MCF 10A (cell line): ENCODE measurements around the gene CNTNAP2. TPM values are rescaled to one million over a fixed set of nuclear protein-coding genes. Genes with fewer than 3 reads are reported as not detected.

ENCODE experiments used
- BruUV-seq: library from RNA; stranded (reverse); fragments of 400-500 nt; replicated peaks from 2 replicates; lab custom pipeline; 2021; lab: Mats Ljungman, UMichigan
- CTCF ChIA-PET: fragments of 300-600 bp; sonication (Branson Sonifier 250); formaldehyde crosslinking; extraction: SDS; loops from one replicate; lab custom pipeline; 2021; ENCODE audit warnings: antibody characterized with exemption, inconsistent platforms; lab: Yijun Ruan, JAX
- POLR2A ChIA-PET: fragments of 300-600, 350-650 bp; sonication (Branson Sonifier 250); formaldehyde crosslinking; extraction: SDS; loops from one replicate; lab custom pipeline; 2020; ENCODE audit warnings: antibody characterized with exemption, inconsistent platforms; lab: Yijun Ruan, JAX
- DNase-seq: peaks from one replicate; pipeline ENCODE4 v3.0.0-alpha.2; 2018; ENCODE audit not compliant: unreplicated experiment
- H3K27ac Mint-ChIP-seq: one replicate; pipeline ENCODE4 v1.8.0; 2022; ENCODE audit warnings: mild to moderate bottlenecking, low read depth, mixed read lengths; ENCODE audit not compliant: unreplicated experiment
- H3K27me3 Mint-ChIP-seq: one replicate; pipeline ENCODE4 v1.8.0; 2022; ENCODE audit warnings: mixed read lengths; ENCODE audit not compliant: insufficient read depth, unreplicated experiment
- H3K36me3 Mint-ChIP-seq: one replicate; pipeline ENCODE4 v1.8.0; 2022; ENCODE audit warnings: mild to moderate bottlenecking, moderate library complexity, mixed read lengths; ENCODE audit not compliant: insufficient read depth, unreplicated experiment
- H3K4me1 Mint-ChIP-seq: one replicate; pipeline ENCODE4 v1.8.0; 2022; ENCODE audit warnings: mixed read lengths; ENCODE audit not compliant: insufficient read depth, unreplicated experiment
- H3K4me3 Mint-ChIP-seq: one replicate; pipeline ENCODE4 v1.8.0; 2022; ENCODE audit warnings: mild to moderate bottlenecking, moderate library complexity, mixed read lengths; ENCODE audit not compliant: unreplicated experiment
- H3K9me3 Mint-ChIP-seq: one replicate; pipeline ENCODE4 v1.8.0; 2022; ENCODE audit warnings: mixed read lengths; ENCODE audit not compliant: unreplicated experiment
- CTCF ChIP-seq: fragments of 200-600 bp; IDR thresholded peaks from one replicate; pipeline ENCODE4 v1.8.0; 2022; ENCODE audit warnings: antibody characterized with exemption, mild to moderate bottlenecking; ENCODE audit not compliant: unreplicated experiment
- intact Hi-C: fragments of 100-400 bp; cut with micrococcal nuclease; formaldehyde crosslinking; loops from 2 replicates; pipeline ENCODE4 v1.14.1; 2022
- total RNA-seq: library from RNA; stranded (reverse); gene quantifications from 2 replicates; pipeline ENCODE4 v1.2.3, GENCODE V29; 2022

Gene CNTNAP2
- total RNA-seq, 1 experiment from 2014 or later, result 1.1 TPM

- H3K9me3 Mint-ChIP-seq, result peaks cover 7% of the 10 kb centered on the region
- TF ChIP-seq CTCF, result no peak
- no peaks in the 10 kb centered on the region for H3K36me3 Mint-ChIP-seq
- H3K27me3 Mint-ChIP-seq, result peaks cover 16% of the 10 kb centered on the region
- no peaks in the 10 kb centered on the region for H3K4me1 Mint-ChIP-seq
- ChIA-PET POLR2A (no interaction called here), CTCF (no interaction called here)
- no TSS peak for BruUV-seq
- no peak overlapping the region for H3K4me3 Mint-ChIP-seq
- intact Hi-C loops, result no loop called here
- H3K27ac Mint-ChIP-seq, result no peak overlapping the region
- DNase-seq, result no peak
Measured at GRCh38 chr7:147708871-147709270, 1592.3 kb downstream of the CNTNAP2 start.

DNA sequence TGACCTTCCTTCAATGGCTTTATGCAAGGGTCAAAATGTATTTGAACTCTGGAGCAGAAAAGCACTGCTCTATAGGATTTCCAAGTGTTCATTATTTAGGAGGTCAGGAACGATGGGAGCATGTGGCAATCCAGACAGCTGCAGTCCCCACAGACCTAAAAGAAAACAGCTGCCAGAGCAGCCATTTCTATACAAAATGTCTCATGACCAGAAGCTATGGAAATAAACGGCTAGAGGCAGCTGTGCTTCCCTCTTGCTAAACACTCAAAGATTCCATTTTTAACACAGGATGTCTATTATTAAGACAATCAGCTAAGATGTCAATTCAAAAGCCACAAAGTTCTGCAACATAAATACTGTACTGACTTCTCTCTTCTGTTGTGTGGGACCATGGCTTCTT, 1594.8 kb downstream of the CNTNAP2 start:
- no peak for TF ChIP-seq CTCF
- Mint-ChIP-seq H3K4me3 (no peak overlapping the region), H3K27me3 (no peaks in the 10 kb centered on the region), H3K36me3 (no peaks in the 10 kb centered on the region), H3K4me1 (no peaks in the 10 kb centered on the region), H3K9me3 (peaks cover 7% of the 10 kb centered on the region), H3K27ac (no peak overlapping the region)
- ChIA-PET CTCF (no interaction called here), POLR2A (no interaction called here)
- no TSS peak for BruUV-seq
- intact Hi-C loops, result no loop called here
- DNase-seq, result no peak

- Mint-ChIP-seq H3K27ac (no peak overlapping the region), H3K4me1 (no peaks in the 10 kb centered on the region), H3K36me3 (no peaks in the 10 kb centered on the region), H3K9me3 (no peaks in the 10 kb centered on the region), H3K4me3 (no peak overlapping the region), H3K27me3 (peaks cover 12% of the 10 kb centered on the region)
- TF ChIP-seq CTCF, result no peak
- no peak for DNase-seq
- no TSS peak for BruUV-seq
- POLR2A ChIA-PET, result no interaction called here
- intact Hi-C loops, result no loop called here
- CTCF ChIA-PET, result no interaction called here
Measured at GRCh38 chr7:147721962-147722830, 1605.6 kb downstream of the CNTNAP2 start.

DNA sequence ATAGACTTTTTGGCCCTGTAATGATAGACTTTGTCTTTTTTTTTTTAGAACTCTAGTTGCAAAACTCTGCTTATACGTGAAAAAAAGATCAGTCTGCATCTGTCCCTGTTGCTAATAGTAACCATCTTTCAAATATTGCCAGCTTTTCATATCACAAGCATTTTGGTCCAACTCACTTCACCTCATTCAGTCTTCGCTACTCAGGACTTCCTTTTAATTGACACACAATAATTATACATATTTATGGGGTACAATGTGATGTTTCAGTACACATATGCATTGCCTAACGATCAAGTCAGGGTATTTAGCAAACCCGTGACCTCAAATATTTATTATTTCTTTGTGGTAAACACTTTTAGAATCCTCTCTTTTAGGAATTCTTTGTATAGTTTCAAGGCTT, 1606.9 kb downstream of the CNTNAP2 start:
- CTCF ChIA-PET, result no interaction called here
- intact Hi-C loops, result no loop called here
- H3K27ac Mint-ChIP-seq, result no peak overlapping the region
- no peak for TF ChIP-seq CTCF
- no peak for DNase-seq
- BruUV-seq, result no TSS peak
- H3K9me3 Mint-ChIP-seq, result no peaks in the 10 kb centered on the region
- peaks cover 12% of the 10 kb centered on the region for H3K27me3 Mint-ChIP-seq
- POLR2A ChIA-PET, result no interaction called here
- H3K36me3 Mint-ChIP-seq, result no peaks in the 10 kb centered on the region
- H3K4me1 Mint-ChIP-seq, result no peaks in the 10 kb centered on the region
- H3K4me3 Mint-ChIP-seq, result no peak overlapping the region
